Keratinocyte (primary cell): ENCODE results near the gene NIM1K. TPM values are rescaled to one million over a fixed set of nuclear protein-coding genes. Genes with fewer than 3 reads are reported as not detected.

Experiments used
- DNase-seq: peaks from one replicate; pipeline ENCODE4 v3.0.0-alpha.2; 2011; ENCODE audit warnings: low read depth, missing footprints, low spot score
- FAIRE-seq: peaks from 2 replicates; lab custom pipeline; 2011; peaks lifted over from hg19 to GRCh38; lab: Jason Lieb, UNC
- H2AFZ ChIP-seq: 2 replicates; pipeline ENCODE4 v1.6.0; 2012; ENCODE audit warnings: low read length, control low read depth, inconsistent platforms; ENCODE audit not compliant: control insufficient read depth
- H3K27ac ChIP-seq: 2 replicates; pipeline ENCODE4 v1.5.1; 2011; ENCODE audit warnings: low read length; ENCODE audit not compliant: control insufficient read depth, insufficient read depth
- H3K27me3 ChIP-seq: 3 replicates; pipeline ENCODE4 v1.6.0; 2011; ENCODE audit warnings: low read length; ENCODE audit not compliant: control insufficient read depth, insufficient read depth; ENCODE audit errors: extremely low read depth
- H3K36me3 ChIP-seq, 2 experiments: 2 replicates in 1 of 2; 3 replicates in 1 of 2; pipeline ENCODE4 v1.5.1; 2011; ENCODE audit warnings: low read length in 2 of 2, mild to moderate bottlenecking in 1 of 2; ENCODE audit not compliant: control insufficient read depth in 2 of 2, insufficient read depth in 2 of 2; ENCODE audit errors: extremely low read depth in 1 of 2
- H3K4me1 ChIP-seq: 3 replicates; pipeline ENCODE4 v1.5.1; 2011; ENCODE audit warnings: low read length; ENCODE audit not compliant: control insufficient read depth, insufficient read depth; ENCODE audit errors: extremely low read depth
- H3K4me2 ChIP-seq: 3 replicates; pipeline ENCODE4 v1.6.0; 2011; ENCODE audit warnings: low read depth, low read length; ENCODE audit not compliant: control insufficient read depth, insufficient read depth; ENCODE audit errors: extremely low read depth
- H3K4me3 ChIP-seq, 3 experiments: fragments of 200-600 bp in 1 of 3; sonication (generic) in 1 of 3; 2 replicates in 2 of 3; 3 replicates in 1 of 3; pipeline ENCODE4 v1.5.1; 2011 to 2016; ENCODE audit warnings: low read length in 3 of 3, mild to moderate bottlenecking in 3 of 3, control low read depth in 2 of 3, inconsistent platforms in 1 of 3, low read depth in 1 of 3, mixed read lengths in 1 of 3, mixed run types in 1 of 3, moderate library complexity in 1 of 3; ENCODE audit not compliant: control insufficient read depth in 2 of 3, insufficient read depth in 2 of 3; ENCODE audit errors: extremely low read depth in 1 of 3
- H3K79me2 ChIP-seq: 2 replicates; pipeline ENCODE4 v1.6.0; 2012; ENCODE audit warnings: low read length; ENCODE audit not compliant: control insufficient read depth, insufficient read depth
- H3K9ac ChIP-seq: 3 replicates; pipeline ENCODE4 v1.6.0; 2011; ENCODE audit warnings: low read length; ENCODE audit not compliant: control insufficient read depth, insufficient read depth; ENCODE audit errors: extremely low read depth
- H3K9me1 ChIP-seq: 3 replicates; pipeline ENCODE4 v1.6.0; 2011; ENCODE audit warnings: low read length; ENCODE audit not compliant: control insufficient read depth, insufficient read depth; ENCODE audit errors: extremely low read depth
- H3K9me3 ChIP-seq: 2 replicates; pipeline ENCODE4 v1.5.1; 2012; ENCODE audit warnings: low read depth, low read length; ENCODE audit not compliant: control insufficient read depth
- H4K20me1 ChIP-seq: 3 replicates; pipeline ENCODE4 v1.6.0; 2011; ENCODE audit warnings: low read length; ENCODE audit not compliant: control insufficient read depth, insufficient read depth; ENCODE audit errors: extremely low read depth
- EZH2 ChIP-seq: IDR thresholded peaks from one replicate; pipeline ENCODE4 v1.6.1; 2012; ENCODE audit warnings: inconsistent platforms, mild to moderate bottlenecking, low read length, moderate library complexity
- dilution Hi-C: fragments of 300-500 bp; cut with MboI; formaldehyde crosslinking; loops from one replicate; pipeline ENCODE4 v1.7.0; 2020; ENCODE audit warnings: low sequenced_read_pairs; ENCODE audit not compliant: extremely low pct_ligation_motif_present
- polyA minus RNA-seq, 3 experiments: library from RNA; depleted of rRNA, polyadenylated mRNA; stranded (reverse); fragments of >200 nt; gene quantifications; 1 replicate in 1 of 3; 2 replicates in 1 of 3; 3 replicates in 1 of 3; pipeline ENCODE4 v1.2.3, GENCODE V29; 2011
- polyA plus RNA-seq, 5 experiments: library from polyadenylated mRNA; depleted of rRNA in 3 of 5; stranded (reverse) in 3 of 5; stranded (forward) in 1 of 5; unstranded in 1 of 5; fragments of >200 nt; gene quantifications; 1 replicate in 1 of 5; 2 replicates in 3 of 5; 3 replicates in 1 of 5; pipeline versions ENCODE4 v1.2.1 to v1.2.3, GENCODE V29; 2011 to 2012; ENCODE audit warnings: missing spikeins in 2 of 5, low read depth in 1 of 5, low replicate concordance in 1 of 5
- TF ChIP-seq, protein P1 (sequence below), 3 experiments: IDR thresholded peaks in 1 of 3; conservative IDR thresholded peaks in 1 of 3; optimal IDR thresholded peaks in 1 of 3; 2 replicates in 2 of 3; 3 replicates in 1 of 3; pipeline versions ENCODE3 to v1.5.1; 2011; ENCODE audit warnings: low read length in 3 of 3, mild to moderate bottlenecking in 3 of 3, moderate library complexity in 2 of 3, control low read depth in 1 of 3, inconsistent platforms in 1 of 3; ENCODE audit not compliant: insufficient read depth in 2 of 3; ENCODE audit errors: extremely low read depth in 1 of 3

The NIM1K gene
- polyA plus RNA-seq (0.07 to 0.21 TPM (median 0.07 TPM) in 3 replicates), polyA minus RNA-seq (not detected in 3 replicates)
- not detected for polyA plus RNA-seq (2011; ENCODE audit: low read depth)
- polyA plus RNA-seq (2011; cell fraction: cytosol; rRNA removed) = 0.06 and 0.13 TPM in 2 replicates
- 0.14 and 0.29 TPM in 2 replicates for polyA plus RNA-seq (2011; cell fraction: nucleus; rRNA removed)
- 0.08 TPM in 1 of 2 replicates, not detected in the other for polyA plus RNA-seq (2012; ENCODE audit: low replicate concordance)
- not detected for polyA minus RNA-seq (2011; cell fraction: cytosol; rRNA and poly(A)+ RNA removed)
- 0.21 and 0.39 TPM in 2 replicates for polyA minus RNA-seq (2011; cell fraction: nucleus; rRNA and poly(A)+ RNA removed)

GRCh38 chr5:43191740-43192557 lies at the start of gene NIM1K:
Gene NIM1K (plus strand): TSS chr5:43192225. CDS start chr5:43245776, 53,551 bp downstream.
- H4K20me1 ChIP-seq = no peaks in the 10 kb centered on the region
- peak within 1 kb of the TSS; percentile 91 for H3K4me2 ChIP-seq
- peak within 1 kb of the TSS; percentile 25 for H2AFZ ChIP-seq
- no peaks in the 10 kb centered on the region for H3K9me1 ChIP-seq
- peaks cover 11% of the 10 kb centered on the region for H3K4me1 ChIP-seq
- H3K79me2 ChIP-seq = no peaks in the 10 kb centered on the region
- no peak within 1 kb of the TSS for H3K27ac ChIP-seq
- no peaks in the 10 kb centered on the region for H3K9me3 ChIP-seq
- peak within 1 kb of the TSS; percentile 30 to 65 (median 43) for H3K4me3 ChIP-seq
- peak; percentile 64 for TF ChIP-seq EZH2
- TF ChIP-seq, protein P1, sequence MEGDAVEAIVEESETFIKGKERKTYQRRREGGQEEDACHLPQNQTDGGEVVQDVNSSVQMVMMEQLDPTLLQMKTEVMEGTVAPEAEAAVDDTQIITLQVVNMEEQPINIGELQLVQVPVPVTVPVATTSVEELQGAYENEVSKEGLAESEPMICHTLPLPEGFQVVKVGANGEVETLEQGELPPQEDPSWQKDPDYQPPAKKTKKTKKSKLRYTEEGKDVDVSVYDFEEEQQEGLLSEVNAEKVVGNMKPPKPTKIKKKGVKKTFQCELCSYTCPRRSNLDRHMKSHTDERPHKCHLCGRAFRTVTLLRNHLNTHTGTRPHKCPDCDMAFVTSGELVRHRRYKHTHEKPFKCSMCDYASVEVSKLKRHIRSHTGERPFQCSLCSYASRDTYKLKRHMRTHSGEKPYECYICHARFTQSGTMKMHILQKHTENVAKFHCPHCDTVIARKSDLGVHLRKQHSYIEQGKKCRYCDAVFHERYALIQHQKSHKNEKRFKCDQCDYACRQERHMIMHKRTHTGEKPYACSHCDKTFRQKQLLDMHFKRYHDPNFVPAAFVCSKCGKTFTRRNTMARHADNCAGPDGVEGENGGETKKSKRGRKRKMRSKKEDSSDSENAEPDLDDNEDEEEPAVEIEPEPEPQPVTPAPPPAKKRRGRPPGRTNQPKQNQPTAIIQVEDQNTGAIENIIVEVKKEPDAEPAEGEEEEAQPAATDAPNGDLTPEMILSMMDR (optimal IDR thresholded peaks at IDR 0.05 in 1 of 3, IDR thresholded peaks at IDR 0.05 in 1 of 3, conservative IDR thresholded peaks at IDR 0.05 in 1 of 3; ENCODE audit: extremely low read depth in 1 of 3, insufficient read depth in 2 of 3, low read length in 3 of 3) = no peak
- H3K27me3 ChIP-seq = peaks cover 15% of the 10 kb centered on the region
- dilution Hi-C loops = no loop called here
- no peaks in the 10 kb centered on the region for H3K36me3 ChIP-seq
- DNase-seq (no peak), FAIRE-seq (no peak)
- peak within 1 kb of the TSS; percentile 61 for H3K9ac ChIP-seq

GRCh38 chr5:43145071-43145470 lies 47.0 kb upstream of the NIM1K start:
- dilution Hi-C loops = no loop called here
- H3K4me1 ChIP-seq = no peaks in the 10 kb centered on the region
- peaks cover 6 to 14% of the 10 kb centered on the region in 2 experiments for H3K36me3 ChIP-seq
- H3K9ac ChIP-seq = no peak overlapping the region
- no peak overlapping the region for H3K4me2 ChIP-seq
- DNase-seq = no peak
- TF ChIP-seq, protein P1 (optimal IDR thresholded peaks at IDR 0.05 in 1 of 3, IDR thresholded peaks at IDR 0.05 in 1 of 3, conservative IDR thresholded peaks at IDR 0.05 in 1 of 3; ENCODE audit: extremely low read depth in 1 of 3, insufficient read depth in 2 of 3, low read length in 3 of 3) = no peak
- no peak for TF ChIP-seq EZH2
- no peak overlapping the region for H2AFZ ChIP-seq
- no peaks in the 10 kb centered on the region for H3K27me3 ChIP-seq
- H3K79me2 ChIP-seq = peaks cover 28% of the 10 kb centered on the region
- H3K27ac ChIP-seq = no peak overlapping the region
- no peak overlapping the region for H3K4me3 ChIP-seq
- no peaks in the 10 kb centered on the region for H4K20me1 ChIP-seq
- FAIRE-seq = no peak
- H3K9me1 ChIP-seq = no peaks in the 10 kb centered on the region
- no peaks in the 10 kb centered on the region for H3K9me3 ChIP-seq
